Heart left ventricle (tissue), 13 donors: ENCODE measurements around the gene STK36.

Source experiments
- CTCF ChIP-seq, 12 donors: fragments of 200-600 bp; sonication (generic) in 4 of 12; IDR thresholded peaks; one replicate each; pipeline versions ENCODE4 v1.5.0 to v1.8.0; 2018 to 2022; ENCODE audit warnings: antibody characterized with exemption in 12 of 12, mild to moderate bottlenecking in 5 of 12
- POLR2A ChIP-seq, 2 donors: fragments of 450-650 bp; IDR thresholded peaks; one replicate each; pipeline ENCODE4 v1.6.1; 2017; ENCODE audit warnings: antibody characterized with exemption in 2 of 2, mild to moderate bottlenecking in 2 of 2, moderate library complexity in 2 of 2
- donor health status: ischemic (EF 13 %, LVEDD 7.1; RV severe dilation, severe dysfunction).
- donor health status: DM: no; HTN: yes; CAD: no.
- donor health status: DM: no; HTN: no; CAD: no.
- donor health status: ischemic (EF 25% LVEDD 6.9; RV normal size, moderate dysfunction).
- donor health status: ischemic (EF 25% LVEDD 5.7; RV mildly dilated, moderate dysfunction).
- donor health status: ischemic (EF 35%, LVEDD 5.7; RV mildly dilated, moderate dysfunction).
- donor health status: nonischemic (EF 11% LVEDD 7.7; RV severe dilation, severe dysfunction).
- donor health status: DM: yes; HTN: yes; CAD: no.
- donor health status: PGD.
- donor health status: ischemic (EF 29% LVEDD 5.4; RV normal size, mild dysfunction).
- donor health status: nonischemic (EF 23%, LVEDD 6.1; RV moderate dilation, normal function).

GRCh38 chr2:218708086-218708485 is 36.2 kb downstream of the STK36 start:
- TF ChIP-seq CTCF (IDR thresholded peaks at IDR 0.05) (no peak), POLR2A (IDR thresholded peaks at IDR 0.05) (no peak)
